ENCODE measurements around the gene RASA3. TPM values are rescaled to one million over a fixed set of nuclear protein-coding genes. Genes with fewer than 3 reads are reported as not detected.
"Not testable (repeated sequence)": the region's sequence is repeated elsewhere in the genome, so short reads cannot be mapped to it uniquely, and the experiment has no call there.

Gene RASA3
- total and polyA plus RNA-seq, 2 donors (not counting 3 experiments of a cell fraction or from before 2014, with no cell fraction given), result 26.5 to 53.8 TPM

DNA sequence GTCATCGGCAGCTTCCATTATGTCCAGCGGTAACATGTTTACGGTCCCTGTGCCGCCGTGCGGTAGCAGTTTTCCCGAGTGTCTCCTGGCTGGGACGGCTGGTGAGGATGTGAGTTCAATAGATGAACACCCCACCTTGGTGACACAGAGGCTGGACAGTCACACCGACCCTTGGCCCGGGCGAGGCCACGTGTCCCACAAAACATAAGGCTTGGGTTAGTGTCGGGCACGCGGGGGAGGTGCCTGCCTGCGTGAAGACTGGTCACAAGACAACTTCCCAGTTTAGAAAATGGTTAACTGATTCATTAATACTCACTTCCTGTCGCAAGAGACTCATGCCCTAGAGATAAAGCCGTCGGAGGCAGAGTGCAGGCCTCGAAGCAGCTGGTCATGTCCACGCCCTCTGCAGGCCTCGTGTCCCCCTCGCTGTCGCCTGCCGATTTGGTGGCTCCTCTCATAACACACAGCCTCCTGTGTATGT, 17.2 kb downstream of the RASA3 start:
- Histone ChIP-seq H3K9ac (replicated peaks; ENCODE audit: extremely low read depth, insufficient read depth, low read length) (peak overlapping the region; percentile 53), H3K4me3 (replicated peaks in 1 of 3; ENCODE audit: insufficient read depth in 1 of 3, low read depth in 1 of 3, low read length in 3 of 3) (no peak overlapping the region), H3K79me2 (ENCODE audit: control insufficient read depth, insufficient read depth, low read length) (peaks cover 70% of the 10 kb centered on the region), H2AFZ (ENCODE audit: low read depth, low read length) (no peak overlapping the region), H4K20me1 (replicated peaks; ENCODE audit: control insufficient read depth, extremely low read depth, insufficient read depth, low read length) (no peaks in the 10 kb centered on the region), H3K9me1 (replicated peaks; ENCODE audit: control insufficient read depth, extremely low read depth, insufficient read depth, low read length) (no peaks in the 10 kb centered on the region), H3K36me3 (ENCODE audit: control insufficient read depth in 2 of 2, extremely low read depth in 1 of 2, insufficient read depth in 2 of 2, low read length in 2 of 2) (no peaks in the 10 kb centered on the region), H3K9me3 (replicated peaks; ENCODE audit: control insufficient read depth, insufficient read depth, low read length) (no peaks in the 10 kb centered on the region), H3K4me2 (ENCODE audit: insufficient read depth, low read length) (no peak overlapping the region), H3K27ac (ENCODE audit: insufficient read depth, low read depth, low read length) (peak overlapping the region; percentile 91), H3K27me3 (ENCODE audit: control insufficient read depth in 2 of 2, insufficient read depth in 2 of 2, low read length in 2 of 2) (no peaks in the 10 kb centered on the region), H3K4me1 (ENCODE audit: control insufficient read depth, extremely low read depth, insufficient read depth, low read length) (peaks cover 41% of the 10 kb centered on the region)
- TF ChIP-seq GATA2 (IDR thresholded peaks at IDR 0.05; ENCODE audit: insufficient read depth, insufficient read length, low read depth, low read length) (peak; percentile 80), FOS (IDR thresholded peaks at IDR 0.05; ENCODE audit: borderline replicate concordance, insufficient read depth, low read length) (peak; percentile 89), POLR2A (IDR thresholded peaks at IDR 0.05; ENCODE audit: low read depth, low read length) (no peak), MYC (IDR thresholded peaks at IDR 0.05; ENCODE audit: low read depth, low read length) (peak; percentile 49), POLR2AphosphoS5 (IDR thresholded peaks at IDR 0.05; ENCODE audit: insufficient read depth, low read depth, low read length) (peak; percentile 92), EZH2 (IDR thresholded peaks at IDR 0.05; ENCODE audit: borderline replicate concordance, low read depth, low read length, severe bottlenecking) (no peak), JUN (IDR thresholded peaks at IDR 0.05; ENCODE audit: borderline replicate concordance, insufficient read depth, insufficient read length, low read depth) (peak; percentile 67)
- TF ChIP-seq, protein P1, sequence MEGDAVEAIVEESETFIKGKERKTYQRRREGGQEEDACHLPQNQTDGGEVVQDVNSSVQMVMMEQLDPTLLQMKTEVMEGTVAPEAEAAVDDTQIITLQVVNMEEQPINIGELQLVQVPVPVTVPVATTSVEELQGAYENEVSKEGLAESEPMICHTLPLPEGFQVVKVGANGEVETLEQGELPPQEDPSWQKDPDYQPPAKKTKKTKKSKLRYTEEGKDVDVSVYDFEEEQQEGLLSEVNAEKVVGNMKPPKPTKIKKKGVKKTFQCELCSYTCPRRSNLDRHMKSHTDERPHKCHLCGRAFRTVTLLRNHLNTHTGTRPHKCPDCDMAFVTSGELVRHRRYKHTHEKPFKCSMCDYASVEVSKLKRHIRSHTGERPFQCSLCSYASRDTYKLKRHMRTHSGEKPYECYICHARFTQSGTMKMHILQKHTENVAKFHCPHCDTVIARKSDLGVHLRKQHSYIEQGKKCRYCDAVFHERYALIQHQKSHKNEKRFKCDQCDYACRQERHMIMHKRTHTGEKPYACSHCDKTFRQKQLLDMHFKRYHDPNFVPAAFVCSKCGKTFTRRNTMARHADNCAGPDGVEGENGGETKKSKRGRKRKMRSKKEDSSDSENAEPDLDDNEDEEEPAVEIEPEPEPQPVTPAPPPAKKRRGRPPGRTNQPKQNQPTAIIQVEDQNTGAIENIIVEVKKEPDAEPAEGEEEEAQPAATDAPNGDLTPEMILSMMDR (IDR thresholded peaks at IDR 0.05; ENCODE audit: extremely low read depth in 1 of 2, insufficient read depth in 1 of 2, low read depth in 1 of 2, low read length in 2 of 2), result peak; percentile 19 to 31
- TF ChIP-seq, protein P2, sequence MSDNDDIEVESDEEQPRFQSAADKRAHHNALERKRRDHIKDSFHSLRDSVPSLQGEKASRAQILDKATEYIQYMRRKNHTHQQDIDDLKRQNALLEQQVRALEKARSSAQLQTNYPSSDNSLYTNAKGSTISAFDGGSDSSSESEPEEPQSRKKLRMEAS (IDR thresholded peaks at IDR 0.05; ENCODE audit: insufficient read depth, insufficient read length), result peak; percentile 74
- dilution Hi-C loops (cut with MboI; ENCODE audit: extremely low pct_ligation_motif_present, low sequenced_read_pairs), result loop anchor here (10.0 kb wide), 1 partner anchor 60 kb away; no protein-coding TSS in a partner anchor
- intact Hi-C loops (cut with micrococcal nuclease), result loop anchor here (2.0 to 5.0 kb wide), 2 partner anchors 16 to 298 kb away; no protein-coding TSS in a partner anchor
- ChIA-PET POLR2A (no interaction called here), CTCF (interaction anchor here (0.9 to 1.6 kb wide), 6 partner anchors 9 to 50 kb away, joined by 3 to 7 read pairs (median 3); no protein-coding TSS in a partner anchor)
- peak; percentile 97 for FAIRE-seq
- no TSS peak for BruUV-seq (replicated peaks)
- DNase-seq (ENCODE audit: low read depth, low spot score), result peak; percentile 83

DNA sequence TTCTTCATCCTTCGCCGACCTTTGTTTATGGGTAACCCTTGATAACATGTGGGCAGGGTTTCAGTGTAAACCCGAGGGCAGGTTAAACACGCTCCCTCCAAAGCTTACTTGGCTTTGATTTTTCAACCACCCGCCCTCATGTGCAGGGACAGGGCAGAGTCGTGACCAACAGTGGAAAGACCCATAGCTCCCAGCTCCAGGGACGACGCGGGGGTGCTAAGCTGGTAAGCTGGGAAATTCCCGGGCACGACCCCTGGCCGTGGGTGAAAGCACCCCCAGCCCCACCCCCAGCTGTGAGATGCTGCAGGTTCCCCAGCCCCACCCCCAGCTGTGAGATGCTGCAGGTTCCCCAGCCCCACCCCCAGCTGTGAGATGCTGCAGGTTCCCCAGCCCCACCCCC, 17.8 kb downstream of the RASA3 start:
- intact Hi-C loops (cut with micrococcal nuclease), result loop anchor here (2.0 to 5.0 kb wide), 2 partner anchors 16 to 297 kb away; no protein-coding TSS in a partner anchor
- dilution Hi-C loops (cut with MboI; ENCODE audit: extremely low pct_ligation_motif_present, low sequenced_read_pairs), result loop anchor here (10.0 kb wide), 1 partner anchor 60 kb away; no protein-coding TSS in a partner anchor
- CTCF ChIA-PET, result interaction anchor here (1.1 to 1.6 kb wide), 5 partner anchors 8 to 49 kb away, joined by 3 to 7 read pairs (median 3); no protein-coding TSS in a partner anchor
- H3K4me2 ChIP-seq (ENCODE audit: insufficient read depth, low read length); FAIRE-seq; H3K4me3 ChIP-seq (replicated peaks in 1 of 3; ENCODE audit: insufficient read depth in 1 of 3, low read depth in 1 of 3, low read length in 3 of 3); DNase-seq (ENCODE audit: low read depth, low spot score); H3K27me3 ChIP-seq (ENCODE audit: control insufficient read depth in 2 of 2, insufficient read depth in 2 of 2, low read length in 2 of 2); H4K20me1 ChIP-seq (replicated peaks; ENCODE audit: control insufficient read depth, extremely low read depth, insufficient read depth, low read length); POLR2A ChIA-PET; H3K9ac ChIP-seq (replicated peaks; ENCODE audit: extremely low read depth, insufficient read depth, low read length); H3K9me3 ChIP-seq (replicated peaks; ENCODE audit: control insufficient read depth, insufficient read depth, low read length); BruUV-seq (replicated peaks); H3K9me1 ChIP-seq (replicated peaks; ENCODE audit: control insufficient read depth, extremely low read depth, insufficient read depth, low read length); H2AFZ ChIP-seq (ENCODE audit: low read depth, low read length); H3K36me3 ChIP-seq (ENCODE audit: control insufficient read depth in 2 of 2, extremely low read depth in 1 of 2, insufficient read depth in 2 of 2, low read length in 2 of 2): not testable (repeated sequence)
- H3K4me1 ChIP-seq (ENCODE audit: control insufficient read depth, extremely low read depth, insufficient read depth, low read length), result peaks cover 46% of the 10 kb centered on the region
- peak overlapping the region; percentile 91 for H3K27ac ChIP-seq (ENCODE audit: insufficient read depth, low read depth, low read length)
- H3K79me2 ChIP-seq (ENCODE audit: control insufficient read depth, insufficient read depth, low read length), result peaks cover 75% of the 10 kb centered on the region

Measured in endothelial cell of umbilical vein (primary cell).